ENCODE measurements around the gene KDELR3.
"Not testable (repeated sequence)": the region's sequence is repeated elsewhere in the genome, so short reads cannot be mapped to it uniquely, and the experiment has no call there.

The KDELR3 gene

GRCh38 chr22:38468443-38469305, 778 bp downstream of the KDELR3 start:
- H3K27ac ChIP-seq = no peak overlapping the region
- TF ChIP-seq CTCF (IDR thresholded peaks at IDR 0.05) = no peak
- no peak for TF ChIP-seq ZFX (IDR thresholded peaks at IDR 0.05; ENCODE audit: borderline replicate concordance)

- no peak overlapping the region for H3K27ac ChIP-seq
- TF ChIP-seq CTCF (IDR thresholded peaks at IDR 0.05) (no peak), ZFX (IDR thresholded peaks at IDR 0.05; ENCODE audit: borderline replicate concordance) (no peak)
These were observed 1.4 kb downstream of the KDELR3 start for GRCh38 chr22:38469306-38469781.

GRCh38 chr22:38470179-38470578, 2.3 kb downstream of the KDELR3 start:
- not testable (repeated sequence) for H3K27ac ChIP-seq

DNA sequence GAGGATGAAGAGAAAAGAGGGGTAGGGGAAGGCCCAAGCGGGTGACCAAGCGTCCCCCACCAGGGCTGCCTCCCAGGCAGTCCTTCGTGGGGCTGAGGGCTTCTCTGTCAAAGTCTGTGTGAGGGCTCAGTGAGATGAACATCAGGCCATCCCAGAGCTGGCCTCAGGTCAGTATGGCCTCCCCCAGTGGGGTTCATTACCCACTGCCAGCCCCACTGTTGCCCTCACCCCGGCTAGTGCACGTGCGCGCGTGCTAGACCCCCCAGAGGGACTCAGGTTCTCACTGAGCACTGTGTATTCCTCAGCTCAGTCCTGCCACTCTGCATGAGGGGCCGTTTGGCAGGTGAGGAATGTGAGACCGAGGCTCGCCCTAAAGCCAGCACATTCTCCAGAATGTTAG, 3.3 kb downstream of the KDELR3 start:
- TF ChIP-seq ZFX (IDR thresholded peaks at IDR 0.05; ENCODE audit: borderline replicate concordance) = no peak

GRCh38 chr22:38474003-38474607, 6.2 kb downstream of the KDELR3 start:
- no peak overlapping the region for H3K27ac ChIP-seq
- TF ChIP-seq ZFX (IDR thresholded peaks at IDR 0.05; ENCODE audit: borderline replicate concordance) = no peak
- TF ChIP-seq CTCF (IDR thresholded peaks at IDR 0.05) = no peak

More for the DNA sequence above, 3.3 kb downstream of the KDELR3 start:
- no peak overlapping the region for H3K27ac ChIP-seq

- TF ChIP-seq ZFX (IDR thresholded peaks at IDR 0.05; ENCODE audit: borderline replicate concordance) (no peak), CTCF (IDR thresholded peaks at IDR 0.05) (no peak)
- no peak overlapping the region for H3K27ac ChIP-seq
These were observed 9.7 kb downstream of the KDELR3 start for GRCh38 chr22:38477585-38477984.

DNA sequence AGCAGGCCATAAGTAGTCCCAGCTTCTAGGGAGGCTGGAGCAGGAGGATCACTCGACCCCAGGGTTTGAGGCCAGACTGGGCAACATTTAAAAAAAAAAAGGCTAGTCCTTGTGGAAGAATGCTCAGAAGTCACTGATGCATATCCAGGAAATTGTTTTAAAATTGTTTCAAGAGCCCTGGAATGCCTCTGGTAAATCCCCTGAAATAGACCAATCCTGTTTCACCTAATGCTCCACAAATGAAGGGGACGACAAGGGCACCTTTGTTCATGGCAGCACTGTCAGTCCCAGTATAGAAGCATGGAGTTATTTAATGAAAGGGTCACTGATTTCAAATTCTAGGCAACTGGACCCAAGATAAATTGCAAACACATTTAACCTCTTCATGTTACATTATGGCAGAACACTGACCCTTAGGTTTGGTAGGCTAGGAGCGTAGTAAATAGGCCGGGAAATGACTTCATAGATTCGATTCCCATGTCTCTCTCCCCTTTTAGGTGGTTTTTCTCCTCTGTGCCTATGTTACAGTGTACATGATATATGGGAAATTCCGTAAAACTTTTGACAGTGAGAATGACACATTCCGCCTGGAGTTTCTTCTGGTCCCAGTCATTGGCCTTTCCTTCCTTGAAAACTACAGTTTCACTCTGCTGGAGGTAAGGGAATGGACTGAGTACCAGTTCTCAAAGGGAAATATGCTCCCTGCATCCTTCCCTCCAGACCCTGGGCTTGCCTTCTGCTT, 11.4 kb downstream of the KDELR3 start:
- no peak overlapping the region; the same call in 1 of the 2 replicates for H3K27ac ChIP-seq
- TF ChIP-seq ZFX (IDR thresholded peaks at IDR 0.05; ENCODE audit: borderline replicate concordance) = no peak
- TF ChIP-seq CTCF (IDR thresholded peaks at IDR 0.05) = no peak

All from 22Rv1 (cell line).